GM19328 (cell line): ENCODE results near the gene DNMT1.
"Not testable (repeated sequence)": the region's sequence is repeated elsewhere in the genome, so short reads cannot be mapped to it uniquely, and the experiment has no call there.

Source experiments
- ATAC-seq: cut with Tn5 transposase; IDR thresholded peaks from one replicate; pipeline ENCODE4 v1.9.1; 2021; ENCODE audit warnings: mild to moderate bottlenecking, moderate library complexity; ENCODE audit not compliant: unreplicated experiment

Gene DNMT1

GRCh38 chr19:10194500-10195198 is at the start of gene DNMT1:
Gene DNMT1 (minus strand): TSS chr19:10194953. CDS start chr19:10194899, 54 bp downstream.
- ATAC-seq = peak; percentile 70

GRCh38 chr19:10243606-10244005 is 48.9 kb upstream of the DNMT1 start:
- ATAC-seq = no peak

- not testable (repeated sequence) for ATAC-seq
Measured at GRCh38 chr19:10241826-10242449, 47.2 kb upstream of the DNMT1 start.

- no peak for ATAC-seq
Measured at GRCh38 chr19:10238172-10238783, 43.5 kb upstream of the DNMT1 start.

GRCh38 chr19:10237702-10238101 is 42.9 kb upstream of the DNMT1 start:
- no peak for ATAC-seq

- ATAC-seq = not testable (repeated sequence)
Measured at GRCh38 chr19:10235409-10235808, 40.7 kb upstream of the DNMT1 start.

GRCh38 chr19:10235003-10235402 is 40.2 kb upstream of the DNMT1 start:
- no peak for ATAC-seq

GRCh38 chr19:10233946-10234345 is 39.2 kb upstream of the DNMT1 start:
- ATAC-seq = no peak

- ATAC-seq = no peak
Measured at GRCh38 chr19:10231612-10232228, 37.0 kb upstream of the DNMT1 start.

- no peak for ATAC-seq
Measured at GRCh38 chr19:10230861-10231611, 36.3 kb upstream of the DNMT1 start, which contains the start of gene S1PR2. Gene S1PR2 (minus strand): TSS chr19:10231331. CDS start chr19:10224905, 6,426 bp downstream.

GRCh38 chr19:10230173-10230860 is 35.6 kb upstream of the DNMT1 start:
- no peak for ATAC-seq

- no peak for ATAC-seq
Measured at GRCh38 chr19:10228920-10229319, 34.2 kb upstream of the DNMT1 start.

GRCh38 chr19:10228393-10228792 is 33.6 kb upstream of the DNMT1 start:
- no peak for ATAC-seq

- ATAC-seq = no peak
Measured at GRCh38 chr19:10227026-10227971, 32.5 kb upstream of the DNMT1 start.

- no peak for ATAC-seq
Measured at GRCh38 chr19:10226376-10227025, 31.7 kb upstream of the DNMT1 start.

- no peak for ATAC-seq
Measured at GRCh38 chr19:10226021-10226375, 31.2 kb upstream of the DNMT1 start.

GRCh38 chr19:10224337-10224736 is 29.6 kb upstream of the DNMT1 start:
- no peak for ATAC-seq

- no peak for ATAC-seq
Measured at GRCh38 chr19:10223488-10224213, 28.9 kb upstream of the DNMT1 start.
